GM10266 (cell line): ENCODE data around the gene THSD7B.

Experiments
- DNase-seq: peaks from one replicate; pipeline ENCODE4 v3.0.0; 2012; ENCODE audit errors: extremely low spot score
- TF ChIP-seq, protein P1 (sequence below): IDR thresholded peaks from 2 replicates; pipeline ENCODE4 v1.5.1; 2012; ENCODE audit warnings: mild to moderate bottlenecking, low read depth; ENCODE audit not compliant: control insufficient read depth, insufficient read depth; ENCODE audit errors: missing control alignments

THSD7B gene

DNA sequence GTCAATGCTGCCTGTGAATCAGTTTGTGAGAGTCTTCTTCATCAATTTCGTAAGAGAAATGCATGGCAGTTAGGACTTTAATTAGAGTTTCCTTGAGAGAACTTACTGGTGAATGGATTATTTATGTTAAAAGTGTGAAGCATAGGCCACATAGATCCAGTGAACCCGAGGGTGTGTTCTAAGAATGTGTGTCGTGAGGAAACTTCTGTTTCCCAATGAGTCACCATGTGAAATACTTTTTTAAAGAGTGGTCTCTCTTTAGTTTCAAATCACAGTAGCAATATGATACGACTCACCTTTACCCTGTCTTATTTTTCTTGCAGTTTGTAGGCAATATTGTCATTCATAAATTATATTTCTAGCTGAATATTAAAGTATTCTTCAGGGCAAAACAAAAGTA, 18.5 kb downstream of the THSD7B start:
- no peak for DNase-seq
- TF ChIP-seq, protein P1, sequence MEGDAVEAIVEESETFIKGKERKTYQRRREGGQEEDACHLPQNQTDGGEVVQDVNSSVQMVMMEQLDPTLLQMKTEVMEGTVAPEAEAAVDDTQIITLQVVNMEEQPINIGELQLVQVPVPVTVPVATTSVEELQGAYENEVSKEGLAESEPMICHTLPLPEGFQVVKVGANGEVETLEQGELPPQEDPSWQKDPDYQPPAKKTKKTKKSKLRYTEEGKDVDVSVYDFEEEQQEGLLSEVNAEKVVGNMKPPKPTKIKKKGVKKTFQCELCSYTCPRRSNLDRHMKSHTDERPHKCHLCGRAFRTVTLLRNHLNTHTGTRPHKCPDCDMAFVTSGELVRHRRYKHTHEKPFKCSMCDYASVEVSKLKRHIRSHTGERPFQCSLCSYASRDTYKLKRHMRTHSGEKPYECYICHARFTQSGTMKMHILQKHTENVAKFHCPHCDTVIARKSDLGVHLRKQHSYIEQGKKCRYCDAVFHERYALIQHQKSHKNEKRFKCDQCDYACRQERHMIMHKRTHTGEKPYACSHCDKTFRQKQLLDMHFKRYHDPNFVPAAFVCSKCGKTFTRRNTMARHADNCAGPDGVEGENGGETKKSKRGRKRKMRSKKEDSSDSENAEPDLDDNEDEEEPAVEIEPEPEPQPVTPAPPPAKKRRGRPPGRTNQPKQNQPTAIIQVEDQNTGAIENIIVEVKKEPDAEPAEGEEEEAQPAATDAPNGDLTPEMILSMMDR, result no peak

GRCh38 chr2:136785215-136785614, 19.9 kb downstream of the THSD7B start:
- no peak for DNase-seq
- TF ChIP-seq, protein P1, result no peak

- DNase-seq, result no peak
- TF ChIP-seq, protein P1, result no peak
Observed at GRCh38 chr2:136787970-136788369, 22.6 kb downstream of the THSD7B start.

GRCh38 chr2:136796339-136796738, 31.0 kb downstream of the THSD7B start:
- DNase-seq, result no peak
- TF ChIP-seq, protein P1, result no peak

DNA sequence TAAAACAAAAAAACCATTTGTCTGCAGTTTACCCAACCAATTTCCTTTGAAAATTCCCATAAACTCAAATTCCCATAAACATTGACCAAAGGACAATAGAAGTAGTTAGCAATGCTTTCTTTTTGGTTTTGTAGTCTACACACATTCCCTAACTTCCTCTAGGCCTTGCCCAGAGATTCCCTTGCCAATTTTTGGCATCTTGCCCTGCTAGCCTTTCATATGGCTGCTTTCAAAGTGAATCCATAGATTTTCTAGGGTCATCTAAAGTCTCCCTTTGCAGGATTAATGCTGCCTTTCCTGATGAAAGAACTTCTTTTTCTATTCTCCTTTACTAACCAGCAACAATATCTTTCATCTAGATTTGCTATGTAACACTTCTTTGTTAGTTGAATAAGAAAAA, 33.4 kb downstream of the THSD7B start:
- DNase-seq, result no peak
- TF ChIP-seq, protein P1, result no peak

DNA sequence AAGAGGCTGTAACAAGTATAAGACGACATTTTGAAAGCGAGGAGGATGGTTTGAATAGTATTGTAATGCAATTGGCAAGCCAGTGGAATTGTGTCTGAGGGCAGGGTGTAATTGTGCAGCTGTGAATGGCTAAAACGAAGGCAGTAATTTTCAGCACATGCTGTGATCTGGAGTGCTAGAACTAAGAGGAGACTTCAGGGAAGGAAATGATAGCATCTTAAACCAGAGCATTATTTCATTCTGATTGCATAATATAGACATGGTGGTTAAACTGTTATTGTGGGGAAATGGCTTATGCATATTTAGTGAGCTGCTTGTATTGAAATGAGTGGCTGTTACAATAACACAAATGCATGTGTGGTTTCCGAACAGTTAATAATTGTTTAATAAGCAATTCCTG, 36.3 kb downstream of the THSD7B start:
- DNase-seq, result no peak
- TF ChIP-seq, protein P1, result no peak

GRCh38 chr2:136809998-136810397, 44.7 kb downstream of the THSD7B start:
- TF ChIP-seq, protein P1, result no peak
- DNase-seq, result no peak
